Stimulated activated CD8-positive, alpha-beta memory T cell treated with anti-CD3 and anti-CD28 coated beads, Interleukin-7, amount 100 ng/mL, for 1 hour (primary cell): ENCODE measurements around the gene ARHGAP26.

Experiments used
- DNase-seq, 2 donors: peaks; one replicate each; pipeline ENCODE4 v3.0.0-alpha.2; 2020; ENCODE audit warnings: low read depth in 2 of 2

ARHGAP26 gene

DNA sequence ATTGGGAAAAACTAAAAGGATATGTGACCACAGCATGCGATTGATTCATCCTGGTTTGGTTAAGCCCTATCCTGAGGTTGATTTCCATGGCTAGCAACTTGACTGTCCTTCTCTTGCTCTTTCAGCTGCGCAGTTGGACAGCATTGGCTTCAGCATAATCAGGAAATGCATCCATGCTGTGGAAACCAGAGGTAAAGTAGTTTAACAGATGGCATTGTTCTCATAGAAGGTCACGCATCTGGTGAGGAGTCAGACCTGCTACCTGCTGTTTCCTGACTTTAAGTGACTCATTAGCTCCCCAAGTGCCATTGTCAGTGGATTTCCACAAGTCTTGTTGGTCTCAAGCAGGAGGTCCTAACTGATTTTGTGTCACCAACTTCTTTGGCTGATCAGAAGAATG is 266.9 kb downstream of the ARHGAP26 start:
- no peak for DNase-seq

- DNase-seq = no peak
Measured at GRCh38 chr5:143037708-143038107, 267.5 kb downstream of the ARHGAP26 start.

- no peak for DNase-seq
Measured at GRCh38 chr5:143040622-143041021, 270.4 kb downstream of the ARHGAP26 start.

DNA sequence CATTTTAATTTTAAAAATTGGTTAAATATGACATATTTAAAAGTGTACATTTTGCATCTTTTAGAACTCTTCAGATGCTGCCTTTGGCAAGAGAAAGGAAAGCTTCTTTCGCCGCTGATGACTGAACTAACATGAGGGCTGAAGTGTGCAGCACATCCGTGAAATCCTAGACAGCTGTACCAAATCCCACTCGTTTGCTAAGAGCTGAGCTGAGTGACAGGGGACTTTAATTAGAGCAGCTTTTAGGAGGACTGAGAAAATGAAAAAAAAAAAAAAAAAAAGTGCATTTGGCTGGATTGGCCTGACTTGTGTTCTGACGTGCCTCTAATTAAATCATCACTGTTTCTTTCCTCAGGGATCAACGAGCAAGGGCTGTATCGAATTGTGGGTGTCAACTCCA is 271.3 kb downstream of the ARHGAP26 start:
- DNase-seq = no peak

DNA sequence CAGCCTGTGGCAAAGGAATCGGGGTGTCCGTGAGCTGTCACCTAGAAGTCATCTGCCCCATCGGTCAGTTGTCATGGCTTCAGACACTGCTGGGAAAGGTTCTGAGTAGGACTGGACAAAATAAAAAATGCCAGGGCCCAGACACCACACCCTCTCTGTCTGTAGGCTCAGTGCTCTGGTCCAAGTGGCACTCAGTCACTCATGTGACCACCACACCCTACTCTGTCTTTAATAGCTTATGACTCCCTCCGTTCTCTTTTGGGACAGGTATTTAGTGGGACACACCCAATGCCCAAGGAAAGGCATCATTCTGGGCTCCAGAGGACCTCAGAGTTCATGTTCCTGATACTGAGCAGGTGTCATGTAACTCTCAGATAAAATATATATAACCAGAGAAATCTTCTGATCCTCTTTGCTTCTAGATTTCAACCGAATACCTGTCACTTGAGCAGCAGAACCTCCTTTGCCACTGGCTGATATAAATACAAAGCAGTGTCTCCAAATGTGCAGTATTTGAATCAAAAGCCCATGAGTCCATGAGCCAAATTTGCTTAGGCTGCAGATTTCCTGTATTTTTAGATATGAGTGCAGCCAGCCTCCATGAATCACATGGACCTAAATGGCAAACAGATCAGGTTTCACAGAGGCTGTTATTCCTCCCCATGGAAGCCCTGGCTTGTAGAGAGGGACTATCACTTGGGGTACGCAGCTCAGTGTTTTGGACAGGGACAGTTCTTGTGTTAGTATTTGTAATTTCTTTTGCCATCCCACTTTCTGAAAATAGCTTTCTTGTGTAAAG is 272.0 kb downstream of the ARHGAP26 start:
- DNase-seq = no peak

DNA sequence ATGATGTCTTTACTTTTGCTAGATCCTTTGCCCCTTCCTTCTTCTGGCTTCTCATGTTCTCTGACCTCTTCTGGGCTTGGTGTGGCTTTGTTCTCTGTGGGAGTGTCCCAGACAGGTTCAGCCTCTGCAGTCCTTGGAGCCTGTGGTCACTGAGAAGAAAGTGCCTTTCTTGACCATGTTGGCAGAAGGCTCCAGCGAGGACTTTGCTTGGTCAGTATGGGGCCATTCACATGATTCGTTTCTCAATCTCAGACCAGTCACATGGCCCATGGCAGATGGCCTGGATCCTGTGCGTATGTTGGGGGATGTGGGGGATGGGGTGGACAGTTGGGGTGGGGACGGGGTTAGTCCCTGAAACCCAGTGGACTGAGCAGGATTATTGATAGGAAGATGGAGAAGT is 274.1 kb downstream of the ARHGAP26 start:
- no peak for DNase-seq

- no peak for DNase-seq
Measured at GRCh38 chr5:143045062-143045461, 274.9 kb downstream of the ARHGAP26 start.

GRCh38 chr5:143046314-143046713 is 276.1 kb downstream of the ARHGAP26 start:
- DNase-seq = no peak

- DNase-seq = no peak
Measured at GRCh38 chr5:143047091-143047490, 276.9 kb downstream of the ARHGAP26 start.

- no peak for DNase-seq
Measured at GRCh38 chr5:143050183-143050582, 280.0 kb downstream of the ARHGAP26 start.

- DNase-seq = no peak
Measured at GRCh38 chr5:143051244-143052058, 281.3 kb downstream of the ARHGAP26 start.

DNA sequence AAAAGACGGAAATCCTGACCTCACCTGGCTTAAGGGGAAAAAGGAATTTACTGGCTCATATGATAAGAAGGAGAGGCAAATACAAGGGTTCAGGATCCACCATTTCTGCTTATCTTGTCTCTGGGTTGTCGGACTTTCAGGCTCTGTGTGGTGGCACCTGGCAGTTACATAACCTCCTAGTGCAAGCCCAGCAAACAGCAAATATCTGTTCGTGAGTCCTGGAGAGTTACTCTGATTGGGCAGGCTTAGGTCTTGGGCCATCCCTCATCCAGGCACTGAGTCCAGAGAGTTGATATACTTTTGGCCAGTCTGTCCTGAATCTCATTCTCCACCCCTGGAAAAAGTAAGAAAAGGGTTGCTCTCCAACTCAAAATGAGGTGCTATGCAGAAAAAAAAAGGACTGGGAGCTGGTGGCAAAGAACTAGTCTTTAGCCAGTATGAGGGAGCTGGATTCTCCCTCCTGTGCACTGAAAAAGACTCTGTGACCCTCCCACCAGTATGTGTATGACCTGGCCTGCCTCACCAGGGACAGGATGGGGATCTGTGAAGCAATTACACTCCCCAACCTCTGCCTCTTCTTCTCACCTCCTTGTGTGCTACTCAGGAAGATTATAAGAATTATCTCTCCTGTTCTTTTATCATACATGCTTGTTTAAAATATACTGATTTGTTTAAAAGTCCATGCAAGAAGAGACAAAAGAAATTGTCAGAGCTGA is 282.9 kb downstream of the ARHGAP26 start:
- no peak for DNase-seq

- no peak for DNase-seq
Measured at GRCh38 chr5:143053780-143054179, 283.6 kb downstream of the ARHGAP26 start.

DNA sequence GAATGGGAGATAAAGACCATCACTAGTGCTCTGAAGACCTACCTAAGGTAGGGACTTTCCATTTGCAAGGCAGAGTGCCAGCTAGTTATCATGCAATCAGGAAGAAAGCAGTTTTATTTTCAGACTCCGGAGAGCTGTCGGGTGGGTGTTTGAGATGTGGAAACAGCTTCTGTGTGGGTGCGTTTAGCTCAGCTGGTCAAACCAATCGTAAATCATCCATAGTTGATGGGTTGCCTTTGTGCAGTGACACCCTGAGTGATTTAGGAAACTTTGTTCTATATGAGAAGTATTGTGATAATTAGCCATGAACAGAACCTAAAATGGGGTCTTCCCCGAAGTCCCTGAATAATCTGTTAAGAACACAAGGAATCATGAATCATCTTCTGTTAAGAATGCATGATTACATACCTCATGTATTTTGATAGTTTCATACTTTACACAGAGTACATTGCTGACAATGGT is 284.3 kb downstream of the ARHGAP26 start:
- no peak for DNase-seq

GRCh38 chr5:143055596-143056338 is 285.6 kb downstream of the ARHGAP26 start:
- no peak for DNase-seq

- no peak for DNase-seq
Measured at GRCh38 chr5:143056339-143056704, 286.1 kb downstream of the ARHGAP26 start.

DNA sequence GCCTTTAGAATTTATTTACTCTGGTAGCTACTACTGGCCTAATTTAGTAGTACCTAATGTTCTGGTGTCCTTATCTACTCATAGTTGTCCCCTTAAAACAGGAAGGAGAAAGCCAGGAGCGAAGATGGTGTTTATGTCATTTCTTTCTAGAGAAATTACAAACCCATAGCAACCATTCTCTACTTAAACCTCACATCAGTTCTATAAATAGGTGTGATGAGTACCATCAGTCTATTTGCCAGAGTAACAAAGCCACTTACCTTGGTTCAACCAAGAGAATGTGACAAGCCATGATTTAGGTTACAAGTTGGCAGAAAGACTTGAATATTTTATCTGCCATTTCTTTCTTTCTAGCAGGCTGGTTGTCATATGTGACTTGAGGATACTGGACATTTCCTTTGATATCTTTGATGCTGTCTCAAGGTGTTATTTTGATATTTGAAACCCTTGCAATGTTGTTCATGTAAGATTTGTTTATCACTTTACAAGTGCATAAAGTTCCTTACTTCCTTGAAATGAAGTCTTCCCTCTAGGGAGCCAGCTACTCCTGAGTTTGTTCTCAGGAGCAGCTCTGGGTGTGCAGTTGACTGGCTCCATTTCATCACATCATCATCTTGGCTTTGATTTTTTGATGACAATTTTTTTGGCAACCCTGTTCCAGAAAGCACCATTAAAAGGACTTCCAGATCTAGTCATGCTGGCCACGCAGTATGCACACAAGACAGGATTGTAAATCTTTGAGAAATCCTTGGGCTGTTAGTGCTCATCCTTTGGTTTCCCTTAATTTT is 286.8 kb downstream of the ARHGAP26 start:
- no peak for DNase-seq

GRCh38 chr5:143057580-143057999 is 287.4 kb downstream of the ARHGAP26 start:
- no peak for DNase-seq

DNA sequence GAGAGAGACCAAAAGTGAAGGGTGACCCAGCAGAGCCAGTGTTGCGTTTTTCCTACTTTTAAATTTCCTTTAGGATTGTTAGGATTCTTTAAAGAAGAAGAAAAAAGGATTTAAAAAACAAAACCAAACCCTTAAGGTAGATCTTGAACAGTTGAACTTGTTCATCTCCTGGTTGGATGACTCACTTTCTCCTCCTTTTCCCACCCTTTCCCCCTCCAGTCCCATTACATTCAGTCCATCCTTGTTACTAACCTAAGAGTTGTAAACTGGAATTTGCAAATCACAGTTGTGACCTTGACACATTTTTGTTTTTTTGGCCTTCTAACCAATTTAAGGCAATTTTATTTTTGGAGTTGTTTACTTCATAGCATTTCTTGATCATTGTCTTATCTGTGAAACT is 289.2 kb downstream of the ARHGAP26 start:
- DNase-seq = no peak

- DNase-seq = no peak
Measured at GRCh38 chr5:143059976-143060765, 290.0 kb downstream of the ARHGAP26 start.
